SU-DHL-6 (cell line): Measurements from ENCODE around the gene CCDC39.

Source experiments
- CTCF ChIP-seq: fragments of 200-600 bp; sonication (generic); IDR thresholded peaks from one replicate; pipeline ENCODE4 v1.5.1; 2017; ENCODE audit warnings: antibody characterized with exemption, mild to moderate bottlenecking, low read length, moderate library complexity; ENCODE audit not compliant: insufficient read depth, poor library complexity, severe bottlenecking
- EZH2phosphoT487 ChIP-seq: fragments of 200-600 bp; sonication (generic), shearing (Covaris generic); conservative IDR thresholded peaks from 2 replicates; pipeline ENCODE4 v1.6.1; 2018; ENCODE audit warnings: mild to moderate bottlenecking, antibody characterized with exemption, low read length, moderate library complexity, mixed read lengths

GRCh38 chr3:180657094-180657493, 22.2 kb downstream of the CCDC39 start:
- no peak for TF ChIP-seq CTCF
- no peak for TF ChIP-seq EZH2phosphoT487
